ENCODE results near the gene GNB5.

The GNB5 gene

GRCh38 chr15:52118969-52119749 lies 72.0 kb downstream of the GNB5 start:
- no peak overlapping the region for H3K4ac ChIP-seq (ENCODE audit: low read length)
- DNase-seq (ENCODE audit: low spot score): no peak
- H3K27me3 ChIP-seq (ENCODE audit: control insufficient read depth in 3 of 3, insufficient read depth in 3 of 3, low read depth in 1 of 3, low read length in 3 of 3): no peaks in the 10 kb centered on the region
- no peak overlapping the region for H3K9ac ChIP-seq (ENCODE audit: low read depth, low read length, poor library complexity)
- no peak overlapping the region for H4K91ac ChIP-seq (ENCODE audit: low read depth, low read length, poor library complexity)
- no peaks in the 10 kb centered on the region for H3K36me3 ChIP-seq (replicated peaks in 1 of 2; ENCODE audit: control insufficient read depth in 2 of 2, insufficient read depth in 2 of 2, low read length in 2 of 2)
- H2BK12ac ChIP-seq (ENCODE audit: low read length): no peak overlapping the region
- no peak overlapping the region for H2AK5ac ChIP-seq (ENCODE audit: low read depth, low read length)
- H2BK5ac ChIP-seq (ENCODE audit: low read length): no peak overlapping the region
- H3K27ac ChIP-seq (replicated peaks; ENCODE audit: low read length): no peak overlapping the region
- no peaks in the 10 kb centered on the region for H3K79me1 ChIP-seq (ENCODE audit: low read depth, low read length)
- H2BK15ac ChIP-seq (ENCODE audit: low read length): no peak overlapping the region
- 100% methylated on average over 2 of the region's 3 CpGs; no CpG with 5 or more reads in 1 of the 2 donors for WGBS, 2 donors (ENCODE audit: extremely low coverage in 2 of 2, insufficient read length in 2 of 2, insufficient replicate concordance in 1 of 2)
- H3K18ac ChIP-seq (ENCODE audit: low read length): no peak overlapping the region
- no peak overlapping the region for H4K8ac ChIP-seq (ENCODE audit: low read depth, low read length)
- H3K14ac ChIP-seq (ENCODE audit: low read length): no peak overlapping the region
- H2AFZ ChIP-seq (ENCODE audit: low read length): no peak overlapping the region
- H3K4me2 ChIP-seq (ENCODE audit: insufficient read depth, low read length, poor library complexity, severe bottlenecking): no peak overlapping the region
- no peak overlapping the region for H2BK120ac ChIP-seq (ENCODE audit: low read depth, low read length)
- H3K4me3 ChIP-seq (ENCODE audit: low read length in 2 of 2): no peak overlapping the region
- no peaks in the 10 kb centered on the region for H3K9me3 ChIP-seq (replicated peaks in 1 of 2; ENCODE audit: control insufficient read depth in 2 of 2, insufficient read depth in 1 of 2, low read depth in 1 of 2, low read length in 2 of 2)
- H3K4me1 ChIP-seq (ENCODE audit: control insufficient read depth in 2 of 2, insufficient read depth in 1 of 2, low read depth in 1 of 2, low read length in 2 of 2): no peaks in the 10 kb centered on the region
- no peak overlapping the region for H3K23ac ChIP-seq (ENCODE audit: low read depth, low read length, poor library complexity)

GRCh38 chr15:52117549-52117948 lies 73.6 kb downstream of the GNB5 start:
- Histone ChIP-seq H2BK12ac (ENCODE audit: low read length) (no peak overlapping the region), H2AK5ac (ENCODE audit: low read depth, low read length) (no peak overlapping the region), H2BK5ac (ENCODE audit: low read length) (peak overlapping the region; percentile 46), H3K14ac (ENCODE audit: low read length) (no peak overlapping the region), H3K4ac (ENCODE audit: low read length) (no peak overlapping the region), H3K4me3 (ENCODE audit: low read length in 2 of 2) (no peak overlapping the region), H3K18ac (ENCODE audit: low read length) (no peak overlapping the region), H3K79me1 (ENCODE audit: low read depth, low read length) (no peaks in the 10 kb centered on the region), H3K23ac (ENCODE audit: low read depth, low read length, poor library complexity) (no peak overlapping the region), H3K36me3 (replicated peaks in 1 of 2; ENCODE audit: control insufficient read depth in 2 of 2, insufficient read depth in 2 of 2, low read length in 2 of 2) (no peaks in the 10 kb centered on the region), H2AFZ (ENCODE audit: low read length) (no peak overlapping the region), H3K4me1 (ENCODE audit: control insufficient read depth in 2 of 2, insufficient read depth in 1 of 2, low read depth in 1 of 2, low read length in 2 of 2) (no peaks in the 10 kb centered on the region), H4K91ac (ENCODE audit: low read depth, low read length, poor library complexity) (no peak overlapping the region), H4K8ac (ENCODE audit: low read depth, low read length) (no peak overlapping the region), H3K27ac (replicated peaks; ENCODE audit: low read length) (no peak overlapping the region), H3K9ac (ENCODE audit: low read depth, low read length, poor library complexity) (no peak overlapping the region), H3K4me2 (ENCODE audit: insufficient read depth, low read length, poor library complexity, severe bottlenecking) (no peak overlapping the region), H3K9me3 (replicated peaks in 1 of 2; ENCODE audit: control insufficient read depth in 2 of 2, insufficient read depth in 1 of 2, low read depth in 1 of 2, low read length in 2 of 2) (no peaks in the 10 kb centered on the region), H2BK15ac (ENCODE audit: low read length) (no peak overlapping the region), H2BK120ac (ENCODE audit: low read depth, low read length) (no peak overlapping the region), H3K27me3 (ENCODE audit: control insufficient read depth in 3 of 3, insufficient read depth in 3 of 3, low read depth in 1 of 3, low read length in 3 of 3) (no peaks in the 10 kb centered on the region)
- no peak for DNase-seq (ENCODE audit: low spot score)
- WGBS, 2 donors (ENCODE audit: extremely low coverage in 2 of 2, insufficient read length in 2 of 2, insufficient replicate concordance in 1 of 2): no CpG with 5 or more reads among the region's 9 CpGs

- no peak overlapping the region for H3K18ac ChIP-seq (ENCODE audit: low read length)
- no peaks in the 10 kb centered on the region for H3K36me3 ChIP-seq (replicated peaks in 1 of 2; ENCODE audit: control insufficient read depth in 2 of 2, insufficient read depth in 2 of 2, low read length in 2 of 2)
- DNase-seq (ENCODE audit: low spot score): no peak
- H4K8ac ChIP-seq (ENCODE audit: low read depth, low read length): no peak overlapping the region
- no peaks in the 10 kb centered on the region for H3K79me1 ChIP-seq (ENCODE audit: low read depth, low read length)
- H3K23ac ChIP-seq (ENCODE audit: low read depth, low read length, poor library complexity): no peak overlapping the region
- no peaks in the 10 kb centered on the region for H3K27me3 ChIP-seq (ENCODE audit: control insufficient read depth in 3 of 3, insufficient read depth in 3 of 3, low read depth in 1 of 3, low read length in 3 of 3)
- no peak overlapping the region for H2AFZ ChIP-seq (ENCODE audit: low read length)
- H2BK15ac ChIP-seq (ENCODE audit: low read length): no peak overlapping the region
- H2BK12ac ChIP-seq (ENCODE audit: low read length): no peak overlapping the region
- H2AK5ac ChIP-seq (ENCODE audit: low read depth, low read length): no peak overlapping the region
- H3K9me3 ChIP-seq (replicated peaks in 1 of 2; ENCODE audit: control insufficient read depth in 2 of 2, insufficient read depth in 1 of 2, low read depth in 1 of 2, low read length in 2 of 2): no peaks in the 10 kb centered on the region
- H3K4me1 ChIP-seq (ENCODE audit: control insufficient read depth in 2 of 2, insufficient read depth in 1 of 2, low read depth in 1 of 2, low read length in 2 of 2): no peaks in the 10 kb centered on the region
- H3K9ac ChIP-seq (ENCODE audit: low read depth, low read length, poor library complexity): no peak overlapping the region
- WGBS, 2 donors (ENCODE audit: extremely low coverage in 2 of 2, insufficient read length in 2 of 2, insufficient replicate concordance in 1 of 2): no CpG with 5 or more reads among the region's 9 CpGs
- H3K4me2 ChIP-seq (ENCODE audit: insufficient read depth, low read length, poor library complexity, severe bottlenecking): no peak overlapping the region
- H3K27ac ChIP-seq (replicated peaks; ENCODE audit: low read length): no peak overlapping the region
- no peak overlapping the region for H3K4me3 ChIP-seq (ENCODE audit: low read length in 2 of 2)
- no peak overlapping the region for H2BK120ac ChIP-seq (ENCODE audit: low read depth, low read length)
- no peak overlapping the region for H4K91ac ChIP-seq (ENCODE audit: low read depth, low read length, poor library complexity)
- H3K4ac ChIP-seq (ENCODE audit: low read length): no peak overlapping the region
- no peak overlapping the region for H2BK5ac ChIP-seq (ENCODE audit: low read length)
- H3K14ac ChIP-seq (ENCODE audit: low read length): no peak overlapping the region
Observed at GRCh38 chr15:52115598-52116427, 75.4 kb downstream of the GNB5 start.
